Measurements from ENCODE around the gene SH3RF2.
A peak's percentile ranks its signal among the peaks of the same experiment; 100 is the strongest.

The SH3RF2 gene

GRCh38 chr5:146051678-146052077 lies 115.3 kb downstream of the SH3RF2 start:
- DNase-seq = no peak

GRCh38 chr5:146052780-146053179 lies 116.4 kb downstream of the SH3RF2 start:
- no peak for DNase-seq

GRCh38 chr5:146055432-146055831 lies 119.1 kb downstream of the SH3RF2 start:
- no peak for DNase-seq

GRCh38 chr5:146059460-146060220 lies 123.3 kb downstream of the SH3RF2 start:
- no peak for DNase-seq

DNA sequence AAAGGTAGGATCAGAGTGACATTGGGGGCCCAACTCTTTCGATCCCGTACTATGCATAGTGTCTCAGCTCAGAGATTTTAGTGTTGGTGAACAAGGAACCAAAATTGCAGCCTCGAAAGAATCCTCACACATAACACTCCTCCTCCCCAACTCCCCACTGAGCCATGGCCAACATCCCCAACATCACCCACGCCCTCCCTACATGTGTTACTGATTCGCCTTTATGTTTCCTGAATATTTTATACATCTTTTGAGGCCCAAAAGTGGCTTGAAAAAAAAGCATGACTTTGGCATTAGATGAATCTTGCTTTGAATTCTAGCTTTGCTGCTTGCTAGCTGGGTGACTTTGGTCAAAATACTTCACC lies 123.8 kb downstream of the SH3RF2 start:
- DNase-seq = no peak

DNA sequence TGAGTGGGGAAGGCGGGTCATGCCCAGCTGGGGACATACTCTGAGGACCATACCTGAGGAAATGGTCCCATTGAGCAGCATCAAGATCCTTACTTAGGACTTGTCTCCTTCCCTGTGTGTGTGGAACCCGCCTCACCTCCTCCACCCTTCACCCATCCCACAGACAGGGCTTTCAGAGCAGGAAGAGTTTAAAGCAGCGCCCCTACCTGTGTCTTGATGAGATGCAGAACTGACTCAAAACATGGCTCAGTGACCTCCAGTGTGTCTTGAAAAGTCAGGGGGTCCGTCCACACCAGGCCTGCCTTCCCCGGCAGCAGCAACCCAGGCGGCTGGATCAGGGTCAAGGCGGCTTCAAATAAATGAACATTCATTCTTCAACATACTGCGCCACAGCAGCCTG lies 130.6 kb downstream of the SH3RF2 start:
- no peak for DNase-seq

DNA sequence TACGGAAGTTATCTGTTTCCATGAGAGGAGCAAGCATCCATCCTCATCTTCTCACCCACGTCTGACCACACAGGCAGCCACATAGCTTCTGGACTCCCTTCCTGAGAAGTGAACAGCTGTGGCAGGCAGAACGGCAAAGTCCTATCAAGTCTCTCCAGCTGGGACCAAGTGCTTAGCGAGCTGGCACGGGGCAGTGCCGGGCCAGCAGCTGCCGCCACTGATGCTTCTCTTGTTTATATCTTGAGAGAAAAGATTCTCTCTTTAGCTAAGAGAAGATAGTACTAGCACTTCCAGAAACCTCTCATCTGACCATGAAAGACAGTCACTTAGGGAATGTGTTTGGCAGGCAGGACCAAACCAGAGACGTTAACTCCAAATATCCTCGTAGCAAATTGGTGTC lies 131.8 kb downstream of the SH3RF2 start:
- peak; percentile 76 for DNase-seq

DNA sequence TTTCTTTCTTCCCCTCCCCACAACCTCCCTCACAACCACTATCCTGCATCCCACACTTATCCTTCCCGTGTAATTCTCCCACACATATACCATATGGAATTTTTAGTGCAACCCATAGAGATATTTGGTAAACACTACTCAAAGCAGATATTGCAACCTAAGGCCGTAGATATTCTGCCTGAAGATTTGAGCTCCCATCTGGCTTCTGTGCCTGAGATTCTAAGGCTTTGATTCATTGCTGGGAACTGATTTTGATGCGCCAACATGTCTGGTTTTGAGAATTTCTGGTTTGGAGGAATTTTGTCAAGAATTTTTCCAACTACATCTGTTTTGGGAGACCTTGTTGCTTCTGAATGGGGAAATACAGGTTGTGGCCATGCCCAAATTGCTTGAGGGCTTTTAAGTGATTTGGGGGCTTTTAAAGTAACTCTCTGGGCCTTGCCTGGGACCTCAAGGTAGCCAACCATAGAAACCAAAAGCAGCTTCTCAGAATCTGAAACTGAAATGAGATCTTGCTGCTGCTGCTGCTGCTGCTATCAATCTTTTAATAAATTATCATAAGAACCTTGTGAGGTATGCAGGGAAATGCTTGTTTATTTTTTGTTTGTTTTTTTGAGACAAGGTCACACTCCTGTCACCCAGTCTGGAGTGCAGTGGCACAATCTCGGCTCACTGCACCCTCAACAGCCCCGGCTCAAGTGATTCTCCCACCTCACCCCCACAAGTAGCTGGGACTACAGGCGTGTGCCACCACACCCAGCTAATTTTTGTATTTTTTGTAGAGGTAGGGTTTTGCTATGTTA lies 132.8 kb downstream of the SH3RF2 start:
- no peak for DNase-seq

DNA sequence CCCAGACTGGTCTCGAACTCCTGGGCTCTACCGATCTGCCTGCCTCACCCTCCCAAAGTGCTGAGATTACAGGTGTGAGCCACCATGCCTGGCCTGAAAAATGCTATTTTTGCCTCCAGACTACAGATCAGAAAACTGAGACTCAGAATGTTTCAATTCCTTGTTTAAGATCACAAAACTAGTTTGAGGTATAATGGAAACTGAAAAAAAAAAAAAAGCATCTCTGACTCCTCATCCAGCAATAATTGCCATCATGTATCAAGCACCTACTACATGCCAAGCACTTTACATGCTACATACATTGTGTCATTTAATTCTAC lies 133.4 kb downstream of the SH3RF2 start:
- no peak for DNase-seq

DNA sequence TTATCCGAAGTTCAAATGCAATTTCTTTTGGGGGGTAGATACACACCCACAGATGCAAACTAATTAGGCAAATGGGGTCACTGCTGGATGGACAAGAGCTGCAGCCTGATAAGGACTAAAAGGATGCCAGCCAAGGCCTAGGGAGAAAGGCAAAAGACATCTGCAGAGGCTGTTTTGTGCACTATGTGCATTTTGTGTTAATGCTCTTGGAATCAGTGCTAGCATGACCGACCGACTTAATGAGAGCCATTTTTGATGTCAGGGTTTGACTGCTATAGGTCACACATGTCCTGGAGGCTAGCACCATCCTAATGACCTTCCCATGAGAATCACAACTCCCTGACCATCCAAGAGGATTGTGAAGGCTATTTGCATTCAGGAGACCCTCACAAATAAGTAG lies 134.4 kb downstream of the SH3RF2 start:
- no peak for DNase-seq

GRCh38 chr5:146071171-146071570 lies 134.8 kb downstream of the SH3RF2 start:
- no peak for DNase-seq

- DNase-seq = no peak
These were observed 136.2 kb downstream of the SH3RF2 start for GRCh38 chr5:146072595-146072994.

DNA sequence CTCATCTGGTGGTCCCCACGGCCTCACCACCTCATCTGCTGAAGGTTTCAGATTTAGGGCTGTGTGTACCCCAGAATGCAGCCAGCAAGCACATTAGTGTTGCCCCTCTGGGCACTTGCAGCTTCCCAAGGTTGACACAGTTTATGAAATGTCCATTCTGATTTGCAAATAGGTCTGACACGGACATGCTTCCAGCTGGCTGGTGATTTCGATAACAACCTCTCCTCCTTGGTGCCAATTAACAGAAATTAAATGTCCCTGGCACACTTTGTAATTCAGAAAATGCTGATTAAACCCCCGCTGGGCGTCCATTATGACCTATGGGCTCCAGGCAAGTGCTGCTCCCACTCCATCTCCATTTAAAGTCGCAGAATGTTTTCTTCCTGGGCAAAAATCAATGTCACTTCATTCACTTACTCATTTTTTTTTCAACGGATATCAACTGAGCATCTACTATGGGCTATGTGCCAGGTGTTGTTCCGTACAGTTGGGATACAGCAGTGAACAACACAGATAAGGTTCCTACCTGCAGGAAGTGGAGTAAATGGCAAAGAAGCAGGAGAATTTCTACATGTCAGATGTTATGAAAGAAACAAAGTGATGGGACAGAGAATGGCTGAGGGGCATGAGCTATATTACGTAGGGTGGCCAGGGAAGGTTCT lies 137.0 kb downstream of the SH3RF2 start:
- no peak for DNase-seq

GRCh38 chr5:146076028-146076427 lies 139.7 kb downstream of the SH3RF2 start:
- no peak for DNase-seq

GRCh38 chr5:146076455-146076854 lies 140.1 kb downstream of the SH3RF2 start:
- no peak for DNase-seq

DNA sequence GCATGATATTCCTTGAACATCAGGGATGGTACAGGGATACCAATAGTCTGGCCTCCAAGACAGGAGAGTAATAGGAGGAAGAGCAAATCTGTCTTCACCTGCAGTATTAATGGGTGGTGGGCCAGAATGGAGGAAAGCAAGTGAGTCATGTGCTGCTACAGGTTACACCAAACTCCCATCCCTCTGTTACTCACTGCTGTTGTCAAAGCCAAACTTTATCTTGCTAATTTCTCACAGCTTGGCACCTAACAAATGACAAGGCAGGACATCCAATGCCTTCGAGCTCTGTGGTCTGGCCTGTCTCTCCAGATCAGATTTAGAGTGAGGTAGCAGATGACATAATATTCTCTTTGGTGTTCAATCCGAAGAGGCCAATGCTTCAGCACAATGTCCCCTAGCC lies 142.2 kb downstream of the SH3RF2 start:
- no peak for DNase-seq

DNA sequence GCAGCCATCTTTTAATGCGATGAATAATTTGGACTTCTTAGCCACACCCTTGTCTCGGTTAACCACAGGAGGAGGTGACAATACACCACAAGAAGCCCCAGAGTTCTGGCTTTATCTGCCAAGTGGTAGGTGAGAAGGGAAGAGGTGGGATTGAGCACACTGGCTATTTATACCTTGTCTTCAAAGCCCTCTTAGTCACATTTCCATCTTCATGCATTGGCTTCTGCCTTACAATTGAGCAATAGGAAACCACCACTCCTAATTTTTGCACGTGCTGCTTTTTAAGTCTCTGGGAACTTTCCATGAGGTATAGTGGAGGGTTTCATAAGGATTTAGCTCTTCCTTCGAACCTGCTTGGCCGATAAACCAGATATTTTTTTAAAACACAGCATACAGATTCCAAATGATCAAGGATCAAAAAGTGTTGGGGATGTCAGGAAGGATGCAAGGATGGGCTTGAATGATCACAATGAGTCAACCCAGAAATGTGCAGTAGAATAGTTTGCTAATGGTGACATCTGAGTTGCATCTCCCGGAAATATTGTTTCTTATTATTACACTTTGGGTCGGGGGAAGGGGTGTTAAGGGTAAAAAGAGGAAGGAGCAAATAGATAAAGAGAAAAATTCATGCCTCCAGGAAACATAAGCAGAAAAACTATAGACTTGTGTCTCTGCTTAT lies 143.5 kb downstream of the SH3RF2 start:
- no peak for DNase-seq

DNA sequence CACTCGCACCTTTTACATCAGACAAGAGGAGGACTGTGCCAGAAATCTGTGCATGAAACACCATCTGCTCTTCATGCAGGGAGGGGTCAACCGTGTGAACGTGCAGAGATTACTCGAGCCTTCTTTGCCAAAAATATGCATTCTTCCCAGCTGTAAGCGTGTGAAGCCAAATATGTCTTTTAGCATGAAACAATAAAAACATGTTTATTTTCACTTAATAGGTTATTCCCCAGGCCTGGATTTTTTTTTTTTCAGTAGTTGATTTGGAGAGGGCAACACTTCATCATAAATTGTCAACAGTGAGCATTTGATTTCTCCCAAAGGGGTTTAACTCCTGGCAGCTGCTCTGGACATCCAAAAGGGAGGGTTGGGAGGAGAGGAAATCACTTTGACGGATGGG lies 145.2 kb downstream of the SH3RF2 start:
- DNase-seq = no peak

DNA sequence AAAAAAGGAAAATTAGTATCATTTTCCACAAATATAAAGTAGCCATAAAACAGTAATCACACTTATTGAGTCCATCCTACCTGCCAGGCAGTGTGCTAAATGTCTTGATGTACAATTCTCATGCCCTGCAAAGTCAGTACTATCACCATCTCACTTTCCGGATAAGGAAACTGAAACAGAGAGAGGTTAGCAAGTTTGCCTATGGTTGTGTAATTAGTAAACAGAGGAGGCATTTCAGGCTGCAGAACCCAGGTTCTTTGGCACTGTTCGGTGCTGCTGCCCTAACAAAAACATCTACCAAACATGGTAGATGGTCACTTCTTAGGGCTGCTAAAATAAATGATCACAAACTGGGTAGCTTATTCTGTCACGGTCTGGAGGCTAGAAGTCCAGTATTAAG lies 146.4 kb downstream of the SH3RF2 start:
- DNase-seq = no peak

DNA sequence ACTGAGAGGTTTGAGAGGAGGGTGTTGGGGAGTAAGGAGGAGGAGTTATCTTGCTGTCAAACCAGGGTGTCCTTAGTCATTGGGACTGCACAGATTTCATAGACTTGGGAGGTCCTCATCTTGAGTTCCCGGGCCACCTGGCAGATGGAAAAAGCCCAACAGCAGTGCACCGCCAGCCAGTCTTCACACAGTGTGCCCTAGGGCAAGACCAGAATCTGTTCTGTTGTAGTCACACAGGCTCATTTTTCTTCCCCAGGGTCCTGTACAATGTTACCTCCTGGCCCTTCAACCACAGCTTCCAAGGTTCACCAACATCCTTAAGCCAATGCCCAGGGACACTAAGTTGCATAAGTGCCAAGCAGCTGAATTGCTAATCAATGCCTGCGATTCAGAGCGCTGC lies 148.0 kb downstream of the SH3RF2 start:
- DNase-seq = no peak

DNA sequence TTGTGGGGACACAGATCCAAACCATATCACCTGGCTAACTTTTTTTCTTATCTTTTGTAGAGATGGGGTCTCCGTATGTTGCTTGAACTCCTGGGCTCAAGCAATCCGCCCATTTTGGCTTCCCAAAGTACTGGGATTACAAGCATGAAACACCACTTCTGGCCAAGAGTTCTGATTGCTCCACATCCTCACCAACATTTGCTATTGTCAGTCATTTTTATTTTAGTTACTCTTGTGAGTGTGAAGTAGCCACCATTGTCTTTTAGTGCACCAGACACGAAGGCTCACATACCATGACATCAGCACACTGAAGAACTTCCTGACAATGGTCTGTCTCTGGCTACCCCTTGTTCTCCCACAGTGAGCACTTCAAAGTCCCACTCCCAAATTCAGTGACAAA lies 151.7 kb downstream of the SH3RF2 start:
- DNase-seq = no peak

DNA sequence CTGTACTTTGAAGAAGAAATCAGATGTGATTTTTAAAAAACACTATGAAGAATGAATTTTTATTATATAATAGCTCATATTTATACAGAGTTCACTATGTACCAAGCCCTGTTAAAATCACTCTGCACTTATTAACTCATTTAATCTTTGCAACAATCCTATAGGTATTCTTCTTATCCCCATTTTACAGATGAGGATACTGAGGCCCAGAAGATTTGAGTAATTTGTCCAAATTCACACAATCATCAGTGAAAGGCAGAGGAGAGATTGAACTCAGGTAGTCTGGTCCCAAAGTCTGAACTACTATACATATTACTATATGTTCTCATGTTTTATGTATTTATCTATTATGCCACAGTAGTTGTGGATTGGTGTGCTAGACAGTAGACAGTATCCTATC lies 152.9 kb downstream of the SH3RF2 start:
- no peak for DNase-seq

DNA sequence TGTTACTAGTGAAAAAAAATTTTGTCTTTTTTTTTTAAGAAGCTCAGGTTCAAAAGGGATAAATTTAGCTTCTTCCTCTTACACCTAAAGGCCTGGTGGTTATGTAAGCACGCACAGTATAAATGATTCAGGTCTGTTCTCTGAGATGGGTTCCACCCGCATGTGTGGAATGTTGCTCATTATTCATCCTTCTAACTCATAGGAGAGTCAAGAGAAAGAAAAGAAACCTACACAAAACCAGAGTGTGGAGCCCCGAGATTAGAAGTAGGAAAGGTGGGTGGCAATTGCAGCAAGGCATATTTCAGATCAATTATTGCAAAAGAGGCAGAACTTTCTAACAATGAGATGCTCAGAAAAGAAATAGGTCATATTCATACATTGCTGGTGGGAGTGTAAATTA lies 155.5 kb downstream of the SH3RF2 start:
- no peak for DNase-seq

DNA sequence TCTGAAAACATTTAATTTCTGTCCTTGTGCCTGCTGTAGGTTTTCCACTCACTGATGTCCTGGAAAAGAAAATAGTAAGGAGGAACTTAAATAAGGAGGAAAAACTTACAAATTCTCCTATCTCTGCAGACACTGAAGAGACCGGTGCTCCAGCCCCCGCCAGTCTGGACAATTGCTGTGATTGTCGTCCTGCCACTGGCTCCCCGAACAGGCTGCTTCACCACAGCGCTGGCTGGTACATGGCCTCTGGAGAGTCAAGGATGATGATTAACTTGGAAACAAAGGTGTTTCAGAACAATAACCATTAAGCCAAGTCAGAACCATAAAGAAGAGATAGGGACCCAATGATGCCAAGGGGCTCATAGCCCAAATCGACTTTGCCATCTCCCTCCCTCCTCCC lies 161.7 kb downstream of the SH3RF2 start:
- no peak for DNase-seq
